ENCODE results near the gene CHRND.

DNA sequence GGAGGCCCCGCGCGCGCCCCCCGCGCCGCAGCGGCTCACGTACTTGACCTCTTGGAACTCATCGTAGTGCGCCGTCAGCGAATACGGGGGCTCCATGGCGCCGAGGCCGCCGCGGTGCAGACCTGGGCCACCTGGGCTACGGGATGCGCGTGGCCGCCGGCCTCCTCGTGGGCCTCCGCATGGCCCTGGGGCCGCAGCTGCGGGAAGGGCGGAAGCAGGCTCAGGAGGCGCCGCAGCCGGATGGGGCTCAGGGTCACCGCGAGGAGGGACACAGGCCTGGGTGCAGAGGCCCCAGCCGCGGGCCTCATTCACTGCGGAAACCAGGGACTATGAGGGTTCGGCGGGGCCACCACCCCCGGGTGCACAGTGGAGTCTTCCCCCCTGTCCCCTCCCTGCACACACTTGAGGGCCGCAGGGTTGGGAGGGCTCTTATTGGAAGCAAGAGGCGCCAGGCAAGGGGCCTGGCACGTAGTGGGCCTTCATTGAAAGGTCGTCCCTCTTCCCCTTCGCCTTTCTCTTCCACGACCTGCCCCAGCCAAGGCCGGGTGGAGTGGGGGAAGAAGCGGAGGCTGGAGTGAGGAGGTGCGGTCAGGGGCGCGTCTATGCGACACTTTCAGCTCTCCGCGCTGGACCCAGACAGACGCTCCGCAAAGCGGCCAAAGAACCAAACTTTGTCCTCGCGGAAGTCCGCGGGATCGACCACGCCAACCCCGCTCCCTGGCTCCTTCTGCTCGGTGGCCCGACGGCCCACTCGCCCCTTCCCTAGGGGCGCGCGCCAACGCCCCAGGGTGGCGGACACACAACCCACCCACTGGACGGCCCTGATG, 39.2 kb upstream of the CHRND start:
- TF ChIP-seq, protein P1, sequence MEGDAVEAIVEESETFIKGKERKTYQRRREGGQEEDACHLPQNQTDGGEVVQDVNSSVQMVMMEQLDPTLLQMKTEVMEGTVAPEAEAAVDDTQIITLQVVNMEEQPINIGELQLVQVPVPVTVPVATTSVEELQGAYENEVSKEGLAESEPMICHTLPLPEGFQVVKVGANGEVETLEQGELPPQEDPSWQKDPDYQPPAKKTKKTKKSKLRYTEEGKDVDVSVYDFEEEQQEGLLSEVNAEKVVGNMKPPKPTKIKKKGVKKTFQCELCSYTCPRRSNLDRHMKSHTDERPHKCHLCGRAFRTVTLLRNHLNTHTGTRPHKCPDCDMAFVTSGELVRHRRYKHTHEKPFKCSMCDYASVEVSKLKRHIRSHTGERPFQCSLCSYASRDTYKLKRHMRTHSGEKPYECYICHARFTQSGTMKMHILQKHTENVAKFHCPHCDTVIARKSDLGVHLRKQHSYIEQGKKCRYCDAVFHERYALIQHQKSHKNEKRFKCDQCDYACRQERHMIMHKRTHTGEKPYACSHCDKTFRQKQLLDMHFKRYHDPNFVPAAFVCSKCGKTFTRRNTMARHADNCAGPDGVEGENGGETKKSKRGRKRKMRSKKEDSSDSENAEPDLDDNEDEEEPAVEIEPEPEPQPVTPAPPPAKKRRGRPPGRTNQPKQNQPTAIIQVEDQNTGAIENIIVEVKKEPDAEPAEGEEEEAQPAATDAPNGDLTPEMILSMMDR (IDR thresholded peaks at IDR 0.05), result no peak
- TF ChIP-seq EZH2 (IDR thresholded peaks at IDR 0.05; ENCODE audit: borderline replicate concordance, insufficient read depth, low read depth, low read length, poor library complexity, severe bottlenecking), result no peak
